ENCODE results near the gene MIAT.

DNA sequence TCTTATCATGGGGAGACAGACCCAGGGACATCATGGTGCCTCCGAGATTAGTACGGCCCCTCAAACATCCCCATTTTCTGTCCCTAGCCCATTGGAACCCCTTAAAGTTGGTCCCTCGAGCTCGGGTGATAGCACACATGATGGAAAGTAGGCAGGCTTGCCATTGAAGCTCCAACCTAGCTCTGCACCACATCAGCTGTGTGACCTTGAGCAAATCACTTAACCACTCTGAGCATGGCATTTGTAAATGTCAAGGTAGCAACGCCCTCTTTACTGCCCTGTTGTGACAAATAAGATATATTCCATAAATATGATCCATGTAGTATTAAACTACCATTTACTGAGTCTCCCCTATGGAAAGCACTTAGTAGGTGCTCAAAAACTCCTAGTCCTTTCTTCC lies 61.1 kb downstream of the MIAT start:
- TF ChIP-seq, protein P1, sequence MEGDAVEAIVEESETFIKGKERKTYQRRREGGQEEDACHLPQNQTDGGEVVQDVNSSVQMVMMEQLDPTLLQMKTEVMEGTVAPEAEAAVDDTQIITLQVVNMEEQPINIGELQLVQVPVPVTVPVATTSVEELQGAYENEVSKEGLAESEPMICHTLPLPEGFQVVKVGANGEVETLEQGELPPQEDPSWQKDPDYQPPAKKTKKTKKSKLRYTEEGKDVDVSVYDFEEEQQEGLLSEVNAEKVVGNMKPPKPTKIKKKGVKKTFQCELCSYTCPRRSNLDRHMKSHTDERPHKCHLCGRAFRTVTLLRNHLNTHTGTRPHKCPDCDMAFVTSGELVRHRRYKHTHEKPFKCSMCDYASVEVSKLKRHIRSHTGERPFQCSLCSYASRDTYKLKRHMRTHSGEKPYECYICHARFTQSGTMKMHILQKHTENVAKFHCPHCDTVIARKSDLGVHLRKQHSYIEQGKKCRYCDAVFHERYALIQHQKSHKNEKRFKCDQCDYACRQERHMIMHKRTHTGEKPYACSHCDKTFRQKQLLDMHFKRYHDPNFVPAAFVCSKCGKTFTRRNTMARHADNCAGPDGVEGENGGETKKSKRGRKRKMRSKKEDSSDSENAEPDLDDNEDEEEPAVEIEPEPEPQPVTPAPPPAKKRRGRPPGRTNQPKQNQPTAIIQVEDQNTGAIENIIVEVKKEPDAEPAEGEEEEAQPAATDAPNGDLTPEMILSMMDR (conservative IDR thresholded peaks at IDR 0.05; ENCODE audit: low read length), result no peak
- TF ChIP-seq EZH2phosphoT487 (IDR thresholded peaks at IDR 0.05; ENCODE audit: borderline replicate concordance), result no peak

Measured in Loucy (cell line).